HepG2 (cell line): ENCODE results near the gene PCGF2. TPM values are rescaled to one million over a fixed set of nuclear protein-coding genes. Genes with fewer than 3 reads are reported as not detected.

Source experiments
- ATAC-seq: fragments of 200-7000 bp; cut with Tn5 transposase; 3 replicates; pipeline ENCODE4 v1.9.1; 2020; ENCODE audit warnings: mild to moderate bottlenecking, moderate library complexity
- BruUV-seq: library from RNA; stranded (reverse); fragments of 400-500 nt; replicated peaks from 2 replicates; lab custom pipeline; 2021; lab: Mats Ljungman, UMichigan
- CTCF ChIA-PET: fragments of 300-600 bp; formaldehyde crosslinking; extraction: SDS; loops from one replicate; lab custom pipeline; 2021; ENCODE audit warnings: low total read pairs, inconsistent platforms, low intra/inter-chr PET ratio; lab: Yijun Ruan, JAX
- POLR2A ChIA-PET: fragments of 350-600 bp; sonication (Branson Sonifier 250); formaldehyde crosslinking; loops from one replicate; lab custom pipeline; 2020; ENCODE audit warnings: antibody characterized with exemption, inconsistent platforms; lab: Yijun Ruan, JAX
- DNase-seq: peaks from one replicate; pipeline ENCODE4 v3.0.0-alpha.2; 2015; ENCODE audit warnings: low spot score
- FAIRE-seq: peaks from 3 replicates; lab custom pipeline; 2011; peaks lifted over from hg19 to GRCh38; lab: Jason Lieb, UNC
- H2AFZ ChIP-seq: one replicate; pipeline ENCODE4 v1.6.1; 2011; ENCODE audit warnings: low read length, inconsistent platforms
- H3K27ac ChIP-seq: fragments of 300-600 bp; 3 replicates; pipeline ENCODE4 v1.8.0; 2011; ENCODE audit warnings: mixed run types, mild to moderate bottlenecking, mixed read lengths, low read length, inconsistent platforms; ENCODE audit not compliant: insufficient read depth; ENCODE audit errors: extremely low read length
- H3K27me3 ChIP-seq, 2 experiments: fragments of 200-600 bp in 1 of 2; 2 replicates in 1 of 2; 3 replicates in 1 of 2; pipeline versions ENCODE4 v1.6.0 to v1.8.0; 2011; ENCODE audit warnings: low read length in 2 of 2, mild to moderate bottlenecking in 2 of 2, moderate library complexity in 2 of 2, inconsistent platforms in 1 of 2; ENCODE audit not compliant: insufficient read depth in 2 of 2, control insufficient read depth in 1 of 2
- H3K36me3 ChIP-seq, 2 experiments: fragments of 200-600 bp in 1 of 2; replicated peaks in 1 of 2; 2 replicates in 1 of 2; 3 replicates in 1 of 2; pipeline versions ENCODE4 v1.5.1 to v1.8.0; 2011; ENCODE audit warnings: low read length in 2 of 2, inconsistent platforms in 1 of 2; ENCODE audit not compliant: insufficient read depth in 2 of 2, control insufficient read depth in 1 of 2
- H3K4me1 ChIP-seq: 2 replicates; pipeline ENCODE4 v1.5.1; 2012; ENCODE audit warnings: low read length, inconsistent platforms; ENCODE audit not compliant: insufficient read depth
- H3K4me2 ChIP-seq: 2 replicates; pipeline ENCODE4 v1.6.0; 2011; ENCODE audit warnings: low read depth, low read length, inconsistent platforms
- H3K4me3 ChIP-seq, 3 experiments: fragments of 200-600 bp in 1 of 3; sonication (generic), shearing (Covaris generic) in 1 of 3; replicated peaks in 1 of 3; 2 replicates each; pipeline ENCODE4 v1.5.1; 2011 to 2016; ENCODE audit warnings: low read length in 3 of 3, inconsistent platforms in 2 of 3, low read depth in 2 of 3, mild to moderate bottlenecking in 2 of 3, control low read depth in 1 of 3, mixed read lengths in 1 of 3; ENCODE audit not compliant: insufficient read depth in 1 of 3
- H3K79me2 ChIP-seq: one replicate; pipeline ENCODE4 v1.6.1; 2011; ENCODE audit warnings: low read length, inconsistent platforms; ENCODE audit not compliant: insufficient read depth
- H3K9ac ChIP-seq: 2 replicates; pipeline ENCODE4 v1.6.0; 2011; ENCODE audit warnings: mild to moderate bottlenecking, low read depth, low read length, inconsistent platforms; ENCODE audit not compliant: insufficient read depth
- H3K9me3 ChIP-seq: 2 replicates; pipeline ENCODE4 v1.5.1; 2012; ENCODE audit warnings: mild to moderate bottlenecking, low read length
- H4K20me1 ChIP-seq: 2 replicates; pipeline ENCODE4 v1.6.0; 2011; ENCODE audit warnings: inconsistent platforms, mild to moderate bottlenecking, low read length, moderate library complexity; ENCODE audit not compliant: insufficient read depth
- DNMT1 ChIP-seq: sonication (generic); formaldehyde crosslinking; IDR thresholded peaks from 2 replicates; pipeline ENCODE4 v1.5.1; 2020; ENCODE audit warnings: mild to moderate bottlenecking, missing genetic modification reagents
- ETS1 ChIP-seq: sonication (generic); formaldehyde crosslinking; IDR thresholded peaks from 2 replicates; pipeline ENCODE4 v1.4.0; 2020; ENCODE audit warnings: missing genetic modification reagents
- GTF3A ChIP-seq: sonication (generic); formaldehyde crosslinking; conservative IDR thresholded peaks from 2 replicates; pipeline ENCODE4 v1.4.0; 2020; ENCODE audit warnings: mild to moderate bottlenecking, missing genetic modification reagents
- HOXA5 ChIP-seq: sonication (generic); formaldehyde crosslinking; IDR thresholded peaks from 2 replicates; pipeline ENCODE4 v1.4.0; 2020; ENCODE audit warnings: missing genetic modification reagents
- JDP2 ChIP-seq: sonication (generic); formaldehyde crosslinking; IDR thresholded peaks from 2 replicates; pipeline ENCODE4 v1.8.1; 2022; ENCODE audit warnings: missing genetic modification reagents, borderline replicate concordance
- MED8 ChIP-seq: sonication (generic); formaldehyde crosslinking; IDR thresholded peaks from 2 replicates; pipeline ENCODE4 v1.8.1; 2023; ENCODE audit warnings: mild to moderate bottlenecking, missing genetic modification reagents; ENCODE audit not compliant: insufficient replicate concordance
- MYNN ChIP-seq: sonication (generic); formaldehyde crosslinking; IDR thresholded peaks from 2 replicates; pipeline ENCODE4 v1.4.0; 2020; ENCODE audit warnings: mild to moderate bottlenecking, low read depth, missing genetic modification reagents
- NCOA1 ChIP-seq: sonication (generic); formaldehyde crosslinking; IDR thresholded peaks from 2 replicates; pipeline ENCODE4 v1.9.0; 2021; ENCODE audit warnings: missing genetic modification reagents
- PHF5A ChIP-seq: IDR thresholded peaks from one replicate; pipeline ENCODE4 v1.6.1; 2018; ENCODE audit warnings: low read depth, missing genetic modification reagents; ENCODE audit not compliant: unreplicated experiment
- ZBTB46 ChIP-seq: sonication (generic); formaldehyde crosslinking; IDR thresholded peaks from 2 replicates; pipeline ENCODE4 v1.4.0; 2020; ENCODE audit warnings: mild to moderate bottlenecking, missing genetic modification reagents, borderline replicate concordance
- ZNF496 ChIP-seq: sonication (generic); formaldehyde crosslinking; IDR thresholded peaks from 2 replicates; pipeline ENCODE4 v1.8.1; 2023; ENCODE audit warnings: mild to moderate bottlenecking, moderate library complexity, missing genetic modification reagents; ENCODE audit not compliant: insufficient replicate concordance
- ZNF552 ChIP-seq: sonication (generic); formaldehyde crosslinking; IDR thresholded peaks from 2 replicates; pipeline ENCODE4 v1.9.0; 2022; ENCODE audit warnings: missing genetic modification reagents, mild to moderate bottlenecking, borderline replicate concordance
- WGBS: methylation state at CpG from one replicate; pipeline ENCODE4 v1.1.6; 2017; ENCODE audit warnings: low lambda C conversion rate; 5-methylcytosine and 5-hydroxymethylcytosine counted together
- in situ Hi-C: cut with HindIII; loops from 2 replicates; pipeline ENCODE4 v1.10.0; 2017; ENCODE audit warnings: low pct_unique_long_range_greater_than_20kb; ENCODE audit not compliant: extremely low pct_ligation_motif_present
- intact Hi-C: fragments of 100-400 bp; cut with micrococcal nuclease; formaldehyde crosslinking; loops from one replicate; pipeline ENCODE4 v1.10.0; 2022; ENCODE audit not compliant: unreplicated experiment
- polyA plus RNA-seq, 8 experiments: library from polyadenylated mRNA; depleted of rRNA in 3 of 8; stranded (reverse) in 7 of 8; unstranded in 1 of 8; fragments of >200 nt; fragmentation: Illumina TruSeq in 4 of 8; extraction: Trizol in 4 of 8; gene quantifications; 2 replicates each; pipeline versions ENCODE4 v1.2.1 to v1.2.3, GENCODE V29; 2011 to 2016; ENCODE audit warnings: low read depth in 4 of 8, missing spikeins in 1 of 8, mixed read lengths in 1 of 8; ENCODE audit not compliant: insufficient read depth in 1 of 8
- total RNA-seq, 5 experiments: library from RNA; depleted of rRNA; stranded (reverse); fragments of >200 nt; fragmentation: Illumina TruSeq; extraction: Trizol; gene quantifications; 2 replicates each; pipeline ENCODE4 v1.2.3, GENCODE V29; 2016; ENCODE audit warnings: low read depth in 1 of 5

The PCGF2 gene
- total and polyA plus RNA-seq, 2 of the 13 experiments (the other 11 are each of a cell fraction or from before 2014, with no cell fraction given) = 11.6 to 29.4 TPM

- TF ChIP-seq ZNF552 (no peak), PHF5A (peak; percentile 74), MYNN (CRISPR knock-in tag) (no peak)
Measured at GRCh38 chr17:38729886-38730525, 18.1 kb downstream of the PCGF2 start, which contains the start of gene CISD3 (continued).

- DNase-seq (no peak), FAIRE-seq (no peak), ATAC-seq (no peak)
- peaks cover 26% of the 10 kb centered on the region for H3K79me2 ChIP-seq
- H3K4me1 ChIP-seq = peaks cover 50% of the 10 kb centered on the region
- peak overlapping the region; percentile 45 to 95 (median 65); a peak in 5 of 6 replicates for H3K4me3 ChIP-seq
- no peak overlapping the region for H2AFZ ChIP-seq
- peak overlapping the region; percentile 70 for H3K27ac ChIP-seq
- H3K9ac ChIP-seq = peak overlapping the region; percentile 80
- BruUV-seq = no TSS peak
- H4K20me1 ChIP-seq = peaks cover 12% of the 10 kb centered on the region; the same call in 1 of the 2 replicates
- H3K4me2 ChIP-seq = peak overlapping the region; percentile 93
- in situ Hi-C loops (no loop called here), intact Hi-C loops (no loop called here)
- POLR2A ChIA-PET = interaction anchor here (0.9 to 3.0 kb wide), 7 partner anchors 10 to 52 kb away, joined by 3 to 29 read pairs (median 7); partner anchors contain the start of gene MLLT6
- H3K9me3 ChIP-seq = no peaks in the 10 kb centered on the region
- CTCF ChIA-PET = interaction anchor here (1.4 to 1.5 kb wide), 2 partner anchors 25 to 52 kb away, joined by 4 to 6 read pairs; no protein-coding TSS in a partner anchor
- H3K27me3 ChIP-seq = no peaks in the 10 kb centered on the region
- WGBS = 48% methylated on average over 14 of the region's 14 CpGs
- H3K36me3 ChIP-seq = peaks cover 14 to 29% of the 10 kb centered on the region in 2 experiments
- TF ChIP-seq MED8 (CRISPR knock-in tag) = no peak
- TF ChIP-seq ETS1 = no peak
- TF ChIP-seq ZNF496 (CRISPR knock-in tag) = no peak
- TF ChIP-seq ZBTB46 (CRISPR knock-in tag) = no peak
- peak; percentile 91; the same call in 1 of the 2 replicates for TF ChIP-seq NCOA1 (CRISPR knock-in tag)
- no peak for TF ChIP-seq GTF3A (CRISPR knock-in tag)
- no peak for TF ChIP-seq HOXA5 (CRISPR knock-in tag)
- no peak for TF ChIP-seq JDP2 (CRISPR knock-in tag)
- TF ChIP-seq DNMT1 (CRISPR knock-in tag) = 0 out of 2 replicates have a peak, but pooled peaks have one; percentile 41
Measured at GRCh38 chr17:38729368-38729885, 18.7 kb downstream of the PCGF2 start.
